ENCODE measurements around the gene LIG3. TPM values are rescaled to one million over a fixed set of nuclear protein-coding genes. Genes with fewer than 3 reads are reported as not detected.
"Not testable (repeated sequence)": the region's sequence is repeated elsewhere in the genome, so short reads cannot be mapped to it uniquely, and the experiment has no call there.

LIG3 gene
- total and polyA plus RNA-seq, 5 donors from 2014 or later = 9.5 to 39.1 (median 10.5) TPM

DNA sequence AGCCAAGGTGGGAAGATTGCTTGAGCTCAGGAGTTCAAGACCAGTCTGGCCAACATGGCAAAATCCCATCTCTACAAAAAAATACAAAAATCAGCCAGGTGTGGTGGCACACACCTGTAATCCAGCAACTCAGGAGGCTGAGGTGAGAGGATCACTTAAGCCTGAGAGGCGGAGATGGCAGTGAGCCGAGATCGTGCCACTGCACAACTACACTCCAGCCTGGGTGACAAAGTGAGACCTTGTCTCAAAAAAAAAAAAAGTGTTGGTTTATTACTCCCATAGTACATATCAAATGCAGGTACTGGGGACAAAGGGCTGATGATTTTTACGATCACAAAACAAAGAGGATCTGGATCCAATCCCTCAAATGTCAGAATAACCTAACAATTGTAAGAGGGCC is 47.8 kb downstream of the LIG3 start:
- Mint-ChIP-seq H3K4me1 (peaks cover 24 to 71% (median 55%) of the 10 kb centered on the region in 4 donors), H3K27ac (peak overlapping the region; percentile 57 to 96 (median 59)), H3K36me3 (peaks cover 26% of the 10 kb centered on the region)
- not testable (repeated sequence) for ATAC-seq (ENCODE audit: low read depth in 2 of 2); H3K4me3 Mint-ChIP-seq; H3K27me3 ChIP-seq (ENCODE audit: control insufficient read depth, insufficient read depth, low read length); H3K9me3 Mint-ChIP-seq; H3K27me3 Mint-ChIP-seq; H3K9me3 ChIP-seq (ENCODE audit: control insufficient read depth in 2 of 2, low read length in 2 of 2); H3K27ac ChIP-seq (ENCODE audit: insufficient read depth, low read length, poor library complexity, severe bottlenecking); H3K4me3 ChIP-seq (ENCODE audit: low read depth, low read length); DNase-seq
- Histone ChIP-seq H3K4me1 (ENCODE audit: control insufficient read depth, insufficient read depth, low read length, poor library complexity, severe bottlenecking) (peaks cover 26% of the 10 kb centered on the region), H3K36me3 (ENCODE audit: control insufficient read depth, insufficient read depth, low read length) (peaks cover 36% of the 10 kb centered on the region)

DNA sequence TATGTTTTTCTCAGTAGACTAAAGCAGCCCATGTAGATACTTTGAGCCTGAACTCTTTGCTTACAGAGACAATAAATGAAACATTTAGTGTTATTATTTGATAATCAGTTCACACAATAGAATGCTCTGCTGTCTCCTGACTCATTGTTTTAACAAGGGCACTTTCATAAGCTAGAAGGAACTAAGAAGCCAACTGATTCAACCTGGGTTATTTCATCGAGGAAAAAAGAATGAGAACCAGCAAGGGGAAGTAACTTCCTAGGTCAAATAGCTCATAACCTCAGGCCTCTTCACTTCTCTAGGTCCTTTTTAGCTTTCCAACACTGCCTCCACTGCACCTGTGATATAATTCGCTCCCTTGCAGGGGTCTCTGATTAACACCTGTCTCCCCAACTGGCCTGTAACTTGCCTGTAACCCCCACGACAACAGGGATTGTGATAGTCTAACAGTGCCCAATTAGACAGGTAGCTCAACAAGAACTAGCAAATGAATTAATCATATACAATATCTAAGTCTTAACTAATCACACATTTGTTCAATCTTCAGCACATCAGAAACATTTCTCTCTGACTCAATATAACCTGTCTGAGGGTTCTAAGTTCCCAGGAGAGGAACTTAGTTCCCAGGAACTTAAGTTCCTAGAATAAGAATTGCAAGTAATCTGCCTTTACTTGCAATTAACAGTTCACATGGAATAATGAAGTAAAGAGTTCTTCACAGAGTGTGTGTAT is 48.4 kb downstream of the LIG3 start:
- ATAC-seq (ENCODE audit: low read depth in 2 of 2) = no peak
- no peak overlapping the region for H3K4me3 ChIP-seq (ENCODE audit: low read depth, low read length)
- H3K4me3 Mint-ChIP-seq = no peak overlapping the region
- no peaks in the 10 kb centered on the region for H3K27me3 Mint-ChIP-seq
- H3K27ac ChIP-seq (ENCODE audit: insufficient read depth, low read length, poor library complexity, severe bottlenecking) = peak overlapping the region; percentile 37
- peaks cover 19 to 71% (median 51%) of the 10 kb centered on the region in 4 donors for H3K4me1 Mint-ChIP-seq
- no peaks in the 10 kb centered on the region for H3K27me3 ChIP-seq (ENCODE audit: control insufficient read depth, insufficient read depth, low read length)
- no peaks in the 10 kb centered on the region for H3K9me3 Mint-ChIP-seq
- H3K27ac Mint-ChIP-seq = peak overlapping the region; percentile 57 to 96 (median 59)
- H3K4me1 ChIP-seq (ENCODE audit: control insufficient read depth, insufficient read depth, low read length, poor library complexity, severe bottlenecking) = peaks cover 20% of the 10 kb centered on the region
- DNase-seq = peak in 1 of 3 donors; percentile 32
- H3K36me3 ChIP-seq (ENCODE audit: control insufficient read depth, insufficient read depth, low read length) = peaks cover 33% of the 10 kb centered on the region
- peaks cover 27% of the 10 kb centered on the region for H3K36me3 Mint-ChIP-seq
- H3K9me3 ChIP-seq (ENCODE audit: control insufficient read depth in 2 of 2, low read length in 2 of 2) = no peaks in the 10 kb centered on the region

DNA sequence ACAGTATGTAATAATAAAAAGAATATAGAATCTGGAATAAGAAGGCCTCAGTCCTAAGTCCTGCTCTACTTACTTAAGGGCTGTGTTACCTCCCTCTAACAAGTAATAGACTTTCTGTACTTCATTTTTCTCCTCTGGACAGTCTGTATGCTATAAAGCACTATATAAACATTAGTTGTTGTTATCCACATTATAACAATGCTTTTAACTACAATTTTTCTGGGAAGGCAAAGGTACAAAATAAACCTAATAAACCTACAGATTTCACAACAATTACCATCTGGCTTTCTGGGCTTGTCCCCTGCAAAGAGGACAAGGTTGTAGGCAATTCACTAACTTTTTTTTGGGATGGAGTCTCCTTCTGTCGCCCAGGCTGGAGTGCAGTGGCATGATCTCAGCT is 50.5 kb downstream of the LIG3 start:
- H3K4me3 Mint-ChIP-seq = no peak overlapping the region

DNA sequence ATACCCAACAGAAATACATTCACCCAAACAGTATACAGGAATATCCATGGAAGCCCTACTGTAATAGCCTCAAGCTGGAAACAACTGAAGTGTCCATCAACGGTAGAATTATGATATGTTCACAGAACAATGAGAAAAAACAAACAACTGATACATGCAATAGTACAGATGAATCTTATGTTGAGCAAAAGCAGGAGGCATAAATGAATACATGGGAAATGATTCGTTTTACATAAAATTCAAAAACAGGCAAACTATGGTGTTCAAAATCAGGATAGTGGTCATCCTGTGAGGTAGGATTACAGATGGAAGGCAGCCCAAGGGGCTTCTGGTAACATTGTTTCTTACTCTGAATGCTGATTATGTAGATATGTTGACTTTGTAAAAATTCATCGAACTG is 58.1 kb downstream of the LIG3 start:
- Mint-ChIP-seq H3K27ac (peak overlapping the region in 2 of 3 donors; percentile 39 to 63), H3K27me3 (no peaks in the 10 kb centered on the region)

More for the DNA sequence above, 50.5 kb downstream of the LIG3 start:
- Mint-ChIP-seq H3K27ac (no peak overlapping the region), H3K27me3 (no peaks in the 10 kb centered on the region), H3K4me1 (peaks cover 12 to 61% (median 42%) of the 10 kb centered on the region in 4 donors), H3K36me3 (peaks cover 25% of the 10 kb centered on the region), H3K9me3 (no peaks in the 10 kb centered on the region)
- H3K9me3 ChIP-seq (ENCODE audit: control insufficient read depth in 2 of 2, low read length in 2 of 2) = no peaks in the 10 kb centered on the region
- H3K4me1 ChIP-seq (ENCODE audit: control insufficient read depth, insufficient read depth, low read length, poor library complexity, severe bottlenecking) = peaks cover 11% of the 10 kb centered on the region
- no peaks in the 10 kb centered on the region for H3K27me3 ChIP-seq (ENCODE audit: control insufficient read depth, insufficient read depth, low read length)
- DNase-seq (no peak), ATAC-seq (ENCODE audit: low read depth in 2 of 2) (no peak)
- H3K36me3 ChIP-seq (ENCODE audit: control insufficient read depth, insufficient read depth, low read length) = peaks cover 20% of the 10 kb centered on the region
- no peak overlapping the region for H3K27ac ChIP-seq (ENCODE audit: insufficient read depth, low read length, poor library complexity, severe bottlenecking)
- no peak overlapping the region for H3K4me3 ChIP-seq (ENCODE audit: low read depth, low read length)

DNA sequence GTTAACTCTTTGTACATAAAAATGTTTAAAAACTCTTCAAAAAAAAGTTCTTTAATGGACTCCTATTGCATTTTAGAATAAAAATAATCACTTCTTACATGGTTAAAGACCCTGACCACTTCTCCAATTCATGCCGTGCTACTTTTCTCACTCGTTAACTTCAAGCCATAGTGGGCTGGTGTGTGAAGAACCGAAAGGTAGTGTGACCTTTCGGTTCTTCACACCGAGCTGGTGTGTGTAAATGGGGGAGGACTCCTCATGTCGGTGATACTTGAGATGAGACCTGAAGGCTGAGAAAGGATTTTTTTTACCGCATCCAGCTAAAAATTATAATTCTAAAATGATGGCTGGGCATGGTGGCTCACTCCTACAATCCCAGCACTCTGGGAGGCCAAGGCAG is 61.1 kb downstream of the LIG3 start:
- Histone ChIP-seq H3K27me3 (ENCODE audit: control insufficient read depth, insufficient read depth, low read length) (no peaks in the 10 kb centered on the region), H3K36me3 (ENCODE audit: control insufficient read depth, insufficient read depth, low read length) (peaks cover 3% of the 10 kb centered on the region), H3K9me3 (ENCODE audit: control insufficient read depth in 2 of 2, low read length in 2 of 2) (no peaks in the 10 kb centered on the region), H3K27ac (ENCODE audit: insufficient read depth, low read length, poor library complexity, severe bottlenecking) (no peak overlapping the region), H3K4me3 (ENCODE audit: low read depth, low read length) (no peak overlapping the region), H3K4me1 (ENCODE audit: control insufficient read depth, insufficient read depth, low read length, poor library complexity, severe bottlenecking) (peaks cover 42% of the 10 kb centered on the region)
- H3K36me3 Mint-ChIP-seq = peaks cover 21% of the 10 kb centered on the region
- H3K4me1 Mint-ChIP-seq = peaks cover 46 to 82% (median 50%) of the 10 kb centered on the region in 4 donors
- H3K27ac Mint-ChIP-seq = peak overlapping the region in 2 of 3 donors; percentile 14 to 54
- DNase-seq (no peak), ATAC-seq (ENCODE audit: low read depth in 2 of 2) (no peak)
- H3K27me3 Mint-ChIP-seq = no peaks in the 10 kb centered on the region
- H3K4me3 Mint-ChIP-seq = no peak overlapping the region
- H3K9me3 Mint-ChIP-seq = no peaks in the 10 kb centered on the region

More for the DNA sequence above, 58.1 kb downstream of the LIG3 start:
- no peak for ATAC-seq (ENCODE audit: low read depth in 2 of 2)
- Histone ChIP-seq H3K36me3 (ENCODE audit: control insufficient read depth, insufficient read depth, low read length) (peaks cover 14% of the 10 kb centered on the region), H3K27me3 (ENCODE audit: control insufficient read depth, insufficient read depth, low read length) (no peaks in the 10 kb centered on the region), H3K27ac (ENCODE audit: insufficient read depth, low read length, poor library complexity, severe bottlenecking) (no peak overlapping the region), H3K4me3 (ENCODE audit: low read depth, low read length) (no peak overlapping the region), H3K9me3 (ENCODE audit: control insufficient read depth in 2 of 2, low read length in 2 of 2) (no peaks in the 10 kb centered on the region), H3K4me1 (ENCODE audit: control insufficient read depth, insufficient read depth, low read length, poor library complexity, severe bottlenecking) (peaks cover 12% of the 10 kb centered on the region)
- no peaks in the 10 kb centered on the region for H3K9me3 Mint-ChIP-seq
- no peak for DNase-seq
- H3K4me1 Mint-ChIP-seq = peaks cover 31 to 66% (median 36%) of the 10 kb centered on the region in 4 donors
- peaks cover 21% of the 10 kb centered on the region for H3K36me3 Mint-ChIP-seq
- no peak overlapping the region for H3K4me3 Mint-ChIP-seq

DNA sequence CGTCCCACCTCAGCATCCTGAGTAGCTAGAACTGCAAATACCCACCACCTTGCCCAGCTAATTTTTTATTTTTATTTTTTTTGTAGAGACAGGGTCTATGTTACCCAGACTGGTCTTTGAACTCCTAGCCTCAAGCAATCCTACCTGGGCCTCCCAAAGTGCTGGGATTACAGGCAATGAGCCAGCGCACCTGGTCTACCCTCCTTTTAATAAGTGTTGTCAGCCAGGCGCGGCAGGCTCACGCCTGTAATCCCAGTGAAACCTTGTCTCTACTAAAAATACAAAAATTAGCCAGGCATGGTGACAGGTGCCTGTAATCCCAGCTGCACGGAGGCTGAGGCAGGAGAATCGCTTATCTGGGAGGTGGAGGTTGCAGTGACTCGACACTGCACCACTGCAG is 63.9 kb downstream of the LIG3 start:
- H3K4me1 ChIP-seq (ENCODE audit: control insufficient read depth, insufficient read depth, low read length, poor library complexity, severe bottlenecking) = peaks cover 69% of the 10 kb centered on the region
- peaks cover 4% of the 10 kb centered on the region for H3K27me3 Mint-ChIP-seq

DNA sequence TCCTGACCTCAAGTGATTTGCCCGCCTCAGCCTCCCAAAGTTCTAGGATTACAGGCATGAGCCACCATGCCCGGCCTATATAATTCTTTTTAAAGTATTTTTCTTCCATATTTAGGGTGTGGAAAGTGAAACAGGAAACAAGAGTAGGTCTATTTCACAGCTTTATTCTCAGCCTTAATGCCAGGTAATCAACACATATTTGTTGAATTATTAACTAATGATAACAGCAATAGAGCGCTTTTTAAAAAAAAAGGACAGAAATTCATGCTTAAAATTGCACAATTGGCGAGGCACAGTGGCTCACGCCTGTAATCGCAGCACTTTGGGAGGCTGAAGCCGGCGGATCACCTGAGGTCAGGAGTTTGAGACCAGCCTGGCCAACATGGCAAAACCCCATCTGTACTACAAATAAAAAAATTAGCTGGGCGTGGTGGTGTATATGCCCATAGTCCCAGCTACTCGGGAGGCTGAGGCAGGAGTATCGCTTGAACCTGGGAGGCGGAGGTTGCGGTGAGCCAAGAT is 65.2 kb downstream of the LIG3 start:
- not testable (repeated sequence) for H3K27me3 Mint-ChIP-seq; H3K27me3 ChIP-seq (ENCODE audit: control insufficient read depth, insufficient read depth, low read length); H3K9me3 Mint-ChIP-seq; H3K9me3 ChIP-seq (ENCODE audit: control insufficient read depth in 2 of 2, low read length in 2 of 2); H3K36me3 ChIP-seq (ENCODE audit: control insufficient read depth, insufficient read depth, low read length); ATAC-seq (ENCODE audit: low read depth in 2 of 2)
- peak in 1 of 3 donors; percentile 29 for DNase-seq
- H3K27ac ChIP-seq (ENCODE audit: insufficient read depth, low read length, poor library complexity, severe bottlenecking) = peak overlapping the region; percentile 86
- peak overlapping the region; percentile 89 for H3K4me3 ChIP-seq (ENCODE audit: low read depth, low read length)
- Mint-ChIP-seq H3K27ac (peak overlapping the region; percentile 92 to 97 (median 95)), H3K4me1 (peaks cover 47 to 87% (median 60%) of the 10 kb centered on the region in 4 donors), H3K36me3 (peaks cover 14% of the 10 kb centered on the region), H3K4me3 (peak overlapping the region; percentile 73 to 89 (median 84))
- peaks cover 83% of the 10 kb centered on the region for H3K4me1 ChIP-seq (ENCODE audit: control insufficient read depth, insufficient read depth, low read length, poor library complexity, severe bottlenecking)

More for the DNA sequence above, 63.9 kb downstream of the LIG3 start:
- Histone ChIP-seq H3K36me3 (ENCODE audit: control insufficient read depth, insufficient read depth, low read length) (peaks cover 5% of the 10 kb centered on the region), H3K27ac (ENCODE audit: insufficient read depth, low read length, poor library complexity, severe bottlenecking) (peak overlapping the region; percentile 86), H3K4me3 (ENCODE audit: low read depth, low read length) (no peak overlapping the region), H3K27me3 (ENCODE audit: control insufficient read depth, insufficient read depth, low read length) (no peaks in the 10 kb centered on the region), H3K9me3 (ENCODE audit: control insufficient read depth in 2 of 2, low read length in 2 of 2) (no peaks in the 10 kb centered on the region)
- ATAC-seq (ENCODE audit: low read depth in 2 of 2) = no peak
- DNase-seq = no peak
- Mint-ChIP-seq H3K4me3 (peak overlapping the region in 2 of 4 donors; percentile 73 to 82), H3K36me3 (peaks cover 21% of the 10 kb centered on the region), H3K27ac (peak overlapping the region; percentile 92 to 97 (median 95)), H3K9me3 (no peaks in the 10 kb centered on the region), H3K4me1 (peaks cover 45 to 80% (median 54%) of the 10 kb centered on the region in 4 donors)

All from CD4-positive, CD25-positive, alpha-beta regulatory T cell (primary cell).